DMS114 treated with DMSO at 0.1 percent for 48 hours (cell line): ENCODE results near the gene PATJ.

Experiments
- DNase-seq: peaks from one replicate; lab custom pipeline; 2025; ENCODE audit not compliant: unreplicated experiment; lab: John Stamatoyannopoulos, UW

The PATJ gene

GRCh38 chr1:62084310-62084890 is 342.1 kb downstream of the PATJ start:
- DNase-seq = no peak

DNA sequence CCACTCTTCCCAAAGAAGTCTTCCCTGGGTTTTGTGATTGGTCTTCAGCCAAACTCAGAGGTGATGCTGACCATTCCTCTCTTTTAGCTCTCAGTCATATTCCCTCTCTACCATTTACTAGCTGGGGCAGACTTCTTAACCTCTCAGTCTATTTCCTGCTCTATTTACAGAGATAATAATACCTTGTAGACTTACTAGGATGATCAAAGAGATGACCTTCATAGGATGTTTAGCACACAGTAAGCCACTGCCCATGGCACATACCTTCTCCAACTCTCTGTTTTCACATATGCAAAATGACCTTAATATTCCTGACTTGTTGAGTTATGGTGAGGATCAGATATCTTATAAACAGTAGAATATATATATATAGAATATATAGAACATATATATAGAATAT is 346.2 kb downstream of the PATJ start:
- DNase-seq = no peak

DNA sequence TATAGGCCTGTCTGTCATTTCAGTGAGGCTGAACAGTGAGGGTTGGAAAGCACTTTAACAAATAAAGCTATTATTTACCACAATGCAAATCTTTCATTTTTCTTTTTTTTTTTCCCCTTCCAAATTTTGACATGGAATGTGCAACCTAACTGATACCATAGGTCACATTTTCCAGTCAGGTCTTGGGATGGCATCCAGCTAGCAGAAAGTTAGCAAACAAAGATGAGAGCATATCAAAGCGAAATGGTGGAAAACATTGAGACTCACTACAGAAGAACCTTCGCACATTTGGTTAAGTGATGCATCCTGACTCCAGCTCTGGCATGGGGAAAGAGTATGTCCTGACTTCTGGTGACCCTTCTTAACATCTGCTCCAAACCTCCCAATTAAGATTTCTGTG is 347.3 kb downstream of the PATJ start:
- no peak for DNase-seq

GRCh38 chr1:62090016-62090415 is 347.7 kb downstream of the PATJ start:
- DNase-seq = no peak

GRCh38 chr1:62092110-62092509 is 349.8 kb downstream of the PATJ start:
- no peak for DNase-seq

DNA sequence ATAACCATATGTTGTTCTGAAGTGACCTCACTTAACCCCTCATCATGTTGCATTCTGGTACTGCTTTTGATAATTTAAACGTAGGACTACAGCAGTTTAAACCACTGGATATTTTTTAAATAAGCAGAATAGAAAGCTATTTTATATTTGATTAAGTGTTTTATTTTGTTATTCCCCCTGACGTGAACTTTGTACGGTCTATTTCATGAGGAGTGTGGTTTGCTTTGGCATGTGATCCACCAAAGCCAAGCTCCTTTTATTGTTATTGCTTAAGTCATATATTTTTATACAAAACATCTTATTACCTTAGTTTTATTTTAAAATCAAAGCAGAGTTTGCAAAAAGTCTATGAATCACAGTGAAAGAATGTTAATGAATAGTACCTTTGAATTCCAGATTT is 351.0 kb downstream of the PATJ start:
- DNase-seq = no peak

DNA sequence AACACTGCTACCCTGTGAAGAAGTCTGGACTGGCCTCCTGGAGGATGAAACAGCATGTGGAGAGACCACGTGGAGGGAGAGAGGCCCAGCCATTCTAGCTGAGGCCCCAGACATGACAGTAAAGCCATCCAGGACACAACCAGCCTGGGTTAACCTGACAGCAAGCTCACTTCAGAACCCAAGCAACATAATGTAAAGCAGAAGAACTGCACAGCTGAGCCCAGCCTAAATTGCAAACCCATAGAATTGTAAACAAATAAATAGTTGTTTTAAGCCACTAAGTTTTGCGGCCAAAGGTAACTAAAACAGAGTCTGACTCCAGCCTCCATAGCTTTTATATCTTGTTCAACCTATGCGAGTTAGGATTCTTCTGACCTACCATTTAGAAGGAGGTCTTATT is 355.2 kb downstream of the PATJ start:
- DNase-seq = no peak

GRCh38 chr1:62100442-62100841 is 358.2 kb downstream of the PATJ start:
- DNase-seq = no peak

DNA sequence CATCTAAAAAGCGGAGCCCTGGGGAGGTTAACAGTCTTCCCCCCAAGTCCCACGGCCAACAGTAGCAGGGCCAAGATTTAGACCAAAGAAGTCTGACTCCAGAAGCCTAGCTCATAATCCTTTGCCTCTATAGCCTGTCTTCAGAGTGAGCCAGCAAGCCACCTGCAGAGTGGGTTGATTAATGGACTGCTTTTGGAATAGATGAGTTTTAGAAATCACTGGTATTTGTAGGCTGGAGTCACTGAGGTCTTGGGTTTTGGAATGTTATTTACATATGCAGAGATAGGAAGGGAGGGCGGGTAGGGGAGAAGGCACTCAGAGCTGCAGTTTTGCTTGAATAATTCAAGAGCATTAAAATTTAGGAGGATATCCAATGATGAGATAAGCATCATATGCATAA is 361.6 kb downstream of the PATJ start:
- no peak for DNase-seq

- no peak for DNase-seq
These were observed 365.6 kb downstream of the PATJ start for GRCh38 chr1:62107923-62108322.

- DNase-seq = no peak
These were observed 366.8 kb downstream of the PATJ start for GRCh38 chr1:62109124-62109523.

- DNase-seq = no peak
These were observed 368.0 kb downstream of the PATJ start for GRCh38 chr1:62110198-62110817.

DNA sequence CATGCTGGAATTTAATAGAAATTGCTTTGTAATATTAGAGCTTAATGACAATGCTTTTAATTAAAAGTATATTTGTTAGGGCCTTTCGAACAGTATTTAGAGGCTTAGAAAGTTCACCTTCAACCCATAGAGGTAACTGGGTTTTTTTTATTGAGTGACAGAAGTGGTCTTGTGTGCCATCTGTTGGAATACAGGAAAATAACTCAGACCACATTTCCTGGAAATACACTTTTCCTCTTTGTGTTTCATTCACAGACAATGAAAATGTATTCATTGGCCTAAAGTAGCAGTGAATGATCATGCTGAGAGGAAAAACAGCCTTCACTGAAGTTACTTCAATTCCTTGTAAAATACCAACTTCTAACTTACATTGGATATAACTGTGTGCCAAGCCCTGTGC is 368.8 kb downstream of the PATJ start:
- no peak for DNase-seq

DNA sequence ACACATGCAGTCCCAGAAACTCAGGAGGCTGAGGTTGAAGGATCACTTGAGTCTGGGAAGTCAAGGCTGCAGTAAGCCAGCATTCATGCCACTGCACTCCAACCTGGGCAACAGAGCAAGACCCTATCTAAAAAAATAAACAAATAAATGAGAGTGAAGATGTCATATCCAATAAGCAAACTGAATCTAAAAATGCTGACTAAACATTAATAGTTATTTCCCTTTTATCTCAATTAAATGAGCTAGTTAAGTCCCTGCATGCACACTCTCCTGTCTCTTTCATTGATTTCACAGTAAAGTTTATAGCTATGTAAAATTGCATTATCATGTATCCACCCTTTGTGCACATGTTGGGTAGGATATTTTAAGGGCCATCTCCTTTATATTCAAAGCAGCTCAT is 371.2 kb downstream of the PATJ start:
- DNase-seq = no peak

DNA sequence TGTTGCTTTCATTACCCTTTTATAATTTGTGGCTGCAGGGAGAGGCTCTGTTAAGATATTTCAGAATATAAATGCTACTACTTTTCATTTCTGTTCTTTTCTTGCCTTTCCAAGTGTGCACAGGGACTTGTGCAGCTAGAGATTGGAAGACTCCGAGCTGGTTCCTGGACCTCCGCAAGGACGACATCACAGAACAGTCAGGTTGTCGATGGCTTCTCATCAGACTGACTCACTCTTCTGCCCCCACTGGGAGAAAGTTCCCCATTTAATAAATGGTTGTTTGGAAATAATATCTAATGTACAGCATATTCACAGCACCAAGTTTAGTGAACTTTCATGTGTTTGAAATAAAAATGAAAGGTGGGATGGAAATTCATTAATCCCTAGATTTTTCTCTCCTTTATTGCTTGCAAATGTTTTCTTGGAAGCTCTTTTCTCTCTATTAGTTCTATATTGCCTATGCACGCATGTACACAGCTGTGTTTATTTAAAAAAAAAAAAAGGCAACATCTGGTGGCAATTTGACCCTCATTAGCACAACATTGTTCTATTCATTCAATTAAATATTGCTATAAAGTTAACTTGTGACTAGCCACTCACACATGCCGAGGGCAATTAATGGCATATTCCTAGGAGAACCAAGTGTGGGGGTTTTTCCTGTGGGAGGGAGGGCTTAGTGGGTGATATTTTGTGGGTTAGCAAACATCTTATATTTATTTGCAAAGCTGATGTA is 374.9 kb downstream of the PATJ start:
- no peak for DNase-seq

DNA sequence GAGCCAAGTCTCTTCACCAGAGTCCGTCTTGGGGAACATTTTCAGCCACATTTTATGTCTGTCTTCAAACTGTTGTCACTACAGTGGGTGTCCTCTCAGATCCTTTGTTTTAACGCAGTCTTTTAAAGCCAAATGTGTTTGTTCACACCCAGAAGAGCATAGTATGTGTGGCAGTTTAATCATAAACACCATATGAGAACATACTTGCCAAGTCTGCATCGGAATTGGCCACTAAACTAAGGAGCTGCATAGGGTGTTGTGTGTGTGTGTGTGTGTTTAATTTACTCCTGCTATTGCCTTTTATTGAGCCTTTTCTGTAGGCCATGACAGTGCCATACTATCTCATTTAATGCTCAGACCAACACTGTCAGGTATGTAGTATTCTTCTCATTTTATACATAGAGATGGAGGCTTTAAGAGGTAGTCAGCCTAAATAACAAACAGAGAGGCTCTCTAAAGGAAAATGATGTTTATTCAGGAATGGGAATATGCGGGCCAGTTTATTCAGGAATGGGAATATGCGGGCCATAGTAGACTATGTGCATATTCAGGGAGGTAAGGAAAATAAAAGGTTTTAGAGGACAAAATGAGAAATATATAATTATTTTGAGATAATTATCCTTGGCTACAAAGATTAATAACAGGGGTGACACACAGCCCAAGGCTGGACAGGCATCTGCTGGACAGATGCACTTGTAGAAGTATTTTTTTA is 384.5 kb downstream of the PATJ start:
- DNase-seq = no peak

- DNase-seq = no peak
These were observed 386.5 kb downstream of the PATJ start for GRCh38 chr1:62128745-62129144.

GRCh38 chr1:62131093-62131725 is 388.9 kb downstream of the PATJ start:
- DNase-seq = peak; percentile 60

DNA sequence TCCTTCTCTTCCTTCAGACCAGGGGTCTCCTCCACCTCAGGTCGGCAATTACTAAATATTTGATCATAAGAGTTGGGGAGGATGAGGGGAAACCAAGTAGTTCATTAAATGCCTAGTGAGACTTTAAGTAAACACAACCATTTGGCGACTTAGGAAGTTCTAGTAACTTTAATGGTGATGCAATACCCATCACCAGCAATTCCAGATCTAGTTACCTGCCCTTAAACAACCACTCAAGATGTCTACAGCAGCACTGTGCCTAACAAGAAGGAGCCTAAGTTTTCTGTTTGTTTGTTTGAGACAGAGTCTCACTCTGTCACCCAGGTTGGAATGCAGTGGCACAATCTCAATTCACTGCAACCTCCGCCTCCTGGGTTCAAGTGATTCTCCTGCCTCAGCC is 395.7 kb downstream of the PATJ start:
- DNase-seq = no peak

GRCh38 chr1:62139410-62139809 is 397.1 kb downstream of the PATJ start:
- no peak for DNase-seq

DNA sequence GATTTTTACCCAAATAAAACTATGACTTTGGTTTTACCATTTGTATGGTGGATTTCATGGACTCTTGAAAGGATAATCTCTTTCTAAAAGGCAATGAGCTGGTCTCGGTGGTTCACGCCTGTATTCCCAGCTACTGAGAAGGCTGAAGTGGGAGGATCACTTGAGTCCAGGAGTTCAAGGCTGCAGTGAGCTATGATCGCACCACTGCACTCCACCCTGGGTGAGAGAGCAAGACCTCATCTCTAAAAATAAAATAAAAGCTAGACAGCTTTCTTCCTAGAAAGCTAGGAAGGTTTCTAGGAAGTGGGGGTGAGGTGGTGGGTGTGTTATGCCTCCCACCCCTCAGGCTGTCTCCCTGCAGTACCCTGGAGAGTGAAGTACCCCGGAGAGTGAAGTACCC is 398.4 kb downstream of the PATJ start:
- no peak for DNase-seq

DNA sequence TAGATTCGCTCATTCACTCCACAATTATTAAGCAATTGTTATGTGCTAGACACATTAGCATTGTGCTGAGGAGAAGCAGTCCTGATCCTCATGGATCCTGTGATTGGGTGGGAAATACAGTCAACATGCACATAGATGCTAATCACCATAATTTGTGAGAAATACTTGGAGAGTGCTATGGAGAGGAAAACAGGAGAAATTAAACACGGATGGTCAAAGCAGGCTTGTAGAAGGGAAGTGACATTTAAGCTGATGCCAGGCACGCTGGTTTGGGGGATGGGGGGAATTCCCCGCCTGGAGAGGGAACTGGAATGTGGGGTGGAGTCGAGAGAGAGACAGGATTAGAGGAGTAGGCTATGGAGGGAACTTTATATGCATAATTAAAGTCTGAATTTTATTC is 400.2 kb downstream of the PATJ start:
- DNase-seq = no peak
